ENCODE measurements around the gene TMEM267.

GRCh38 chr5:43456556-43456955 lies 27.1 kb downstream of the TMEM267 start:
- TF ChIP-seq SP1 (IDR thresholded peaks at IDR 0.05) (no peak), L3MBTL2 (conservative IDR thresholded peaks at IDR 0.05) (no peak), FOXM1 (IDR thresholded peaks at IDR 0.05; ENCODE audit: borderline replicate concordance) (no peak), CTBP1 (IDR thresholded peaks at IDR 0.05; ENCODE audit: borderline replicate concordance) (no peak), HDGF (IDR thresholded peaks at IDR 0.05; ENCODE audit: borderline replicate concordance) (no peak), FOXA1 (IDR thresholded peaks at IDR 0.05) (no peak), LEF1 (IDR thresholded peaks at IDR 0.05; ENCODE audit: borderline replicate concordance) (no peak), ELF4 (IDR thresholded peaks at IDR 0.05) (no peak), PKNOX1 (IDR thresholded peaks at IDR 0.05) (no peak), FOXK2 (IDR thresholded peaks at IDR 0.05) (no peak)
